Tibial nerve (tissue), 3 donors: ENCODE results near the gene ABCB11.

Experiments
- EP300 ChIP-seq, 2 donors: sonication (generic); formaldehyde crosslinking; IDR thresholded peaks; one replicate each; pipeline ENCODE4 v1.6.1; 2017; ENCODE audit warnings: antibody characterized with exemption in 2 of 2, mild to moderate bottlenecking in 1 of 2
- POLR2A ChIP-seq, 2 donors: fragments of 450-650 bp; IDR thresholded peaks; one replicate each; pipeline ENCODE4 v1.6.1; 2017; ENCODE audit warnings: antibody characterized with exemption in 2 of 2, mild to moderate bottlenecking in 2 of 2, moderate library complexity in 2 of 2

GRCh38 chr2:168913495-168913894, 117.6 kb downstream of the ABCB11 start:
- TF ChIP-seq POLR2A (IDR thresholded peaks at IDR 0.05) (no peak), EP300 (IDR thresholded peaks at IDR 0.05) (no peak)
